Measurements from ENCODE around the gene PLPP3. TPM values are rescaled to one million over a fixed set of nuclear protein-coding genes. Genes with fewer than 3 reads are reported as not detected.

PLPP3 gene
- total and polyA plus RNA-seq, 2 of the 8 experiments (the other 6 are each of a cell fraction or from before 2014, with no cell fraction given): 33.2 to 42.0 TPM

DNA sequence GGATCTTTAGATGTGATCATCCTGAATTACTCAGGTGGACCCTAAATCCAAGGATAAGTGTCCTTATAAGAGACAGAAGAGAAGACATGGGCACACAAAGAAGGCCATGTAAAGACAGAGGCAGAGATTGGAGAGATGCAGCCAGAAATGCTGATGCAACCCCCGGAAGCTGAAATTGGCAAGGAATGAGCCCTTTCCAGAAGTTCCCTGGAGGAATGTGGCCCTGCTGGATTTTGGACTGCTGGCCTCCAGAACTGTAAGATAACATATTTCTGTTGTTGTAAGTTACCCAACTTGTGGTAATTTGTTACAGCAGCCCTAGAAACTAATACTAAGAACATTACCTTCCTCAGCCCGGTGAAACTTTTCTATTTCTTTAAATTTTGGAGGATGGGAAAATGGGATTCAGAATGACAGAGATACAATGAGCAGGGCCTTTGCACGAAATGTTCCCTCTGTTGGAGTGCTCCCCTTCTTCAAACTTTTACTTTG, 11.2 kb upstream of the PLPP3 start (continued):
- TF ChIP-seq SAP30 (IDR thresholded peaks at IDR 0.05; ENCODE audit: insufficient read depth, insufficient replicate concordance, low read length) (no peak), SRF (IDR thresholded peaks at IDR 0.05; ENCODE audit: low read depth, low read length) (no peak), ATF3 (IDR thresholded peaks at IDR 0.05; ENCODE audit: insufficient read depth, low read depth, low read length) (no peak), SIX5 (IDR thresholded peaks at IDR 0.05; ENCODE audit: low read depth, low read length) (no peak), SP1 (IDR thresholded peaks at IDR 0.05; ENCODE audit: low read depth, low read length) (no peak)

Measured in H1 (cell line).